ENCODE results near the gene SLC16A7. TPM values are rescaled to one million over a fixed set of nuclear protein-coding genes. Genes with fewer than 3 reads are reported as not detected.

Gene SLC16A7
- polyA plus RNA-seq, 4 donors = 3.5 to 8.6 (median 4.8) TPM

GRCh38 chr12:59823567-59823966 lies 227.7 kb downstream of the SLC16A7 start:
- no peak for DNase-seq (ENCODE audit: low read depth in 4 of 4, low spot score in 3 of 4)

GRCh38 chr12:59827767-59828166 lies 231.9 kb downstream of the SLC16A7 start:
- no peak for DNase-seq (ENCODE audit: low read depth in 4 of 4, low spot score in 3 of 4)

DNA sequence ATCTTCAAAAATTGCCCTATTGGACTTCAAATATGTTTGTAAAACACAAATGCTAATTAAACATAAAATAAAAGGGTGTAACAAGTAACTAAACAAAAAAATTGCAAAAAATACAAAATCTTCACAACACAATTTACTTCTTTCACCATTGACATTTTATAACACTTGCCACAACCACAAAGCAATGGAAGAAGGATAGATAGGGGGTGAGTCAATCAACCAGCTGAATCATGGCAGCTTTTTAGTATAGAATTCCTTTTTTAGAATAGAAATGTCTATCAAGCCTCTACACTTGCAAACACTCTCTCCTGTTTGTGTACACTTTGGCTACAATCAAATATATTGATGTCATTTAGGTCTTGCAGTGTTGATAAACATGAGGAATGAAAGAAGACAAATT lies 232.7 kb downstream of the SLC16A7 start:
- no peak for DNase-seq (ENCODE audit: low read depth in 4 of 4, low spot score in 3 of 4)

- DNase-seq (ENCODE audit: low read depth in 4 of 4, low spot score in 3 of 4) = no peak
Observed at GRCh38 chr12:59833408-59833807, 237.6 kb downstream of the SLC16A7 start.

DNA sequence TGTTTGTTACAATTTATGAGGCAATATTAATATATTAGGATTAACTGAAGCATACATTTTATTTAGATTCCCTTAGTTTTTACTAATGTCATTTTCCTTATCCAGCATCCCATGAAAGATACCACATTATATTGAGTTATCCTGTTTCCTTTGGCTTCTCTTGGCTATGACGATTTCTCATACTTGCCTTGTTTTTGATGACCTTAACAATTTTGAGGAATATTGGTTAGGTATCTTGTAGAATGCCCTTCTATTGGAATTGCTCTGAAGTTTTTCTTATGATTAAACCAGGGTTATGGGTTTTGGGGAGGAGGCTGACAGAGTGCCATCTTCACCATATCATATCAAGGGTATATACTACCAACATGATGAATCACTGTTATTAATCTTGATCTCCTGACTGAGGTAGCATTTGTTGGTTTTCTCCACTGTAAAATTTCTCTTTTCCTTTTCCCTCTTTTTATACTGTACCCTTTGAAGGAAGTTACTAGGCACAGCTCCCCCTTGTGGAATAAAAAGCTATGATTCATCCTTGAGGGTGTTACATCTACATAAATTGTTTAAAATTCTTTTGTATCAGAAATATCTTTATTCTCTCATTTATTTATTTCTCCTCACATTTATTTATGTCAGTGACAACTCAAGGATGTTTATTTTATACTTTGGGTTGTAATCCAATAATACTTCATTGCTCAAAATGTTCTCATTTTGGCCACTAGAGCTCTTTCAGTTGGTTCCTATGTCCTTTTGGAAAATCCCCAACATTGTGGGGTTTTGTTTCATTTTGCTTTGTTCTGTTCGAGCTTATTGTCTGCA lies 239.0 kb downstream of the SLC16A7 start:
- no peak for DNase-seq (ENCODE audit: low read depth in 4 of 4, low spot score in 3 of 4)

All from left renal pelvis (tissue), 4 donors.